HG03108 (cell line): ENCODE data around the gene VIPR2.
"Not testable (repeated sequence)": the region's sequence is repeated elsewhere in the genome, so short reads cannot be mapped to it uniquely, and the experiment has no call there.

ENCODE experiments used
- ATAC-seq: cut with Tn5 transposase; IDR thresholded peaks from one replicate; pipeline ENCODE4 v1.9.1; 2021; ENCODE audit warnings: moderate library complexity; ENCODE audit not compliant: unreplicated experiment

VIPR2 gene

GRCh38 chr7:159105832-159106811 lies 38.5 kb downstream of the VIPR2 start:
- ATAC-seq: no peak

DNA sequence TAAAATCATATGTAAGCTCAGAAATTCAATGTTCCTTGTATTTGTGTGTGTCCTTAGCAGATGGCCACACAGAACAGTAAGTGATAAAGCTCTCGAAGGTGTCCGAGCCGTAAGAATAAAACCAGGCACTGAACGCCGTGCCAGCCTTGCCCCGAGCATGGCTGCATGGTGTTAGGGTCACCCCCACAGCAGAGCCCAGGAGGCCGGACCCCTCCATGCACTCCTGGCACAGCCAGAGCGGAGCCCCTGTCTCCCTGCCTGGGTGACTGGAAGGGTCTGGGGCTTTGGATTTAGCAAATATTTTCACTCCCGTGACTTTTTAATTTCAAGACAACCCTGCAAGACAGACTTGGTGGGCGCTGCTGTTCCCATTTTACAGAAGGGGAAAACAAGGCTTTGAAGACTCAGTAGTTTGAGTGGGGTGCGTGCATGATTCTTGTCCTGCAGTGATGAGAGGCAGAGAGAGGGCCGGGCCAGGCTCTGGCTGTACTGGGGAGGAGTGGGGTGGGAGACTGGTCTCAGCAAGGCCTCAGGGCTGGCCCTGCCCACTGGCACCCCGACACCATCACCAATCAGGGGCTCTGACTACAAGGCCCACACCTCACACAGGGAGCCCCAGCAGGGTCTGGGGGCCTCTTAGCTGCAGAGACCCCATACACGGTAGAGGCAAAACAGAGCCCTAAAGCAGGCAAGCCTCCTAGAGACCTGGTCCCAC lies 39.4 kb downstream of the VIPR2 start:
- ATAC-seq: no peak

GRCh38 chr7:159104188-159104920 lies 40.3 kb downstream of the VIPR2 start:
- no peak for ATAC-seq

GRCh38 chr7:159103382-159104187 lies 41.1 kb downstream of the VIPR2 start:
- ATAC-seq: no peak

DNA sequence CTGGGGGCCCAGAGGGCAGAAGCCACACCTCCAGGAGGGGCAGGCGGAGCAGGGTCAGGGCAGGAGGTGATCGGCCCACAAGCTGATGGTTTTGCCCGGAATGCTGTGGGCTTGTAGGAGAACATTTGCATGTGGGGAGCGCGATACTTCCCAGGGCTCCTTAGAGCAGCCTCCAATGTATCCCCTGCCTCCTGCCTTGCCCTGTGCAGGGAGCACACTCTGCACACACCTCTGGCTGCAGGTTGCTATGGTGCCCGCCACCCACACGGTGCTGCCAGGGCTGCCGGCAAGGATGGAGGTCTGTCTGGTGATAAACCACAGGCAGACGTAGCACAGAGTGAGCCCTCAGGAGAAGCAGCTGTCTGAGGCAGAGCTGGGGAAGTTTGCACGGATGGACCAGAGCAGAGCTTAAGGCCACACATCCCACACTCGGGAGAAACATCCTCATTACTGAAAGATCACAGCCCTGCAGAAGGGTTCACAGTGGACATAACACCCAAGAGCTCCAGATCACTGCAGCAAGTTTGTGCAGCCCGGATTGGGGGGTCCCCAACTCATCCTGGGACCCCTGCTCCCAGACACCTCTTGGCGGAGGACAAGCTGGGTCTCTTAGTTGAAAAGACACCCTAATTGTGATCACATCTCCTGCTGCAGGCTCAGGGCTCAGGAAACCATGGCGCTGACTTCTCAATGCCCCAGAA lies 41.8 kb downstream of the VIPR2 start:
- no peak for ATAC-seq

DNA sequence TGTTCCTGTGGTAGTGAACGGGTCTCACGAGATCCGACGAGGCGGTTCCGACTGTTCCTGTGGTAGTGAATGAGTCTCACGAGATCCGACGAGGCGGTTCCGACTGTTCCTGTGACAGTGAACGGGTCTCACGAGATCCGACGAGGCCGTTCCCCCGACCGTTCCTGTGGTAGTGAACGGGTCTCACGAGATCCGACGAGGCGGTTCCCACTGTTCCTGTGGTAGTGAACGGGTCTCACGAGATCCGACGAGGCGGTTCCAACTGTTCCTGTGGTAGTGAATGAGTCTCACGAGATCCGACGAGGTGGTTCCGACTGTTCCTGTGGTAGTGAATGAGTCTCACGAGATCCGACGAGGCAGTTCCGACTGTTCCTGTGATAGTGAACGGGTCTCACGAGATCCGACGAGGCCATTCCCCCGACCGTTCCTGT lies 43.0 kb downstream of the VIPR2 start:
- ATAC-seq: not testable (repeated sequence)

DNA sequence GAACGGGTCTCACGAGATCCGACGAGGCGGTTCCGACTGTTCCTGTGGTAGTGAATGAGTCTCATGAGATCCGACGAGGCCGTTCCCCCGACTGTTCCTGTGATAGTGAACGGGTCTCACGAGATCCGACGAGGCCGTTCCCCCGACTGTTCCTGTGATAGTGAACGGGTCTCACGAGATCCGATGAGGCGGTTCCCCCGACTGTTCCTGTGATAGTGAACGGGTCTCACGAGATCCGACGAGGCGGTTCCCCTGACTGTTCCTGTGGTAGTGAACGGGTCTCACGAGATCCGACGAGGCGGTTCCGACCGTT lies 43.6 kb downstream of the VIPR2 start:
- not testable (repeated sequence) for ATAC-seq

DNA sequence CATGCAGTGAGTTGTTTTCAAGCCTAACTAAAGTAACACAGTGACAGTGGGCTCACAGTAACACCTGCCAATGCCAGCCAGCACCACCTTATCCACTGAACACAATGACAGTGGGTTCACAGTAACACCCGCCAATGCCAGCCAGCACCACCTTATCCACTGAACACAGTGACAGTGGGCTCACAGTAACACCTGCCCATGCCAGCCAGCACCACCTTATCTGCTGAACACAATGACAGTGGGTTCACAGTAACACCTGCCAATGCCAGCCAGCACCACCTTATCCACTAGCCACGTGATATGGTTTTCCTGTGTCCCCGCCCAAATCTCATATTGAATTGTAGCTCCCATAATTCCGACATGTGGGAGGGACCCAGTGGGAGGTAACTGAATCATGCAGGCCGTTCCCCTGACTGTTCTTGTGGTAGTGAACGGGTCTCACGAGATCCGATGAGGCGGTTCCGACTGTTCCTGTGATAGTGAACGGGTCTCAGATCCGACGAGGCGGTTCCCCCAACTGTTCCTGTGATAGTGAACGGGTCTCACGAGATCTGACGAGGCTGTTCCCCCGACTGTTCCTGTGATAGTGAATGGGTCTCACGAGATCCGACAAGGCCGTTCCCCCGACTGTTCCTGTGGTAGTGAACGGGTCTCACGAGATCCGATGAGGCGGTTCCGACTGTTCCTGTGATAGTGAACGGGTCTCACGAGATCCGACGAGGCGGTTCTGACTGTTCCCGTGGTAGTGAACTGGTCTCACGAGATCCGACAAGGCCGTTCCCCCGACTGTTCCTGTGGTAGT lies 44.2 kb downstream of the VIPR2 start:
- not testable (repeated sequence) for ATAC-seq

- no peak for ATAC-seq
Measured at GRCh38 chr7:159099711-159100231, 44.9 kb downstream of the VIPR2 start.

GRCh38 chr7:159098811-159099655 lies 45.6 kb downstream of the VIPR2 start:
- no peak for ATAC-seq

DNA sequence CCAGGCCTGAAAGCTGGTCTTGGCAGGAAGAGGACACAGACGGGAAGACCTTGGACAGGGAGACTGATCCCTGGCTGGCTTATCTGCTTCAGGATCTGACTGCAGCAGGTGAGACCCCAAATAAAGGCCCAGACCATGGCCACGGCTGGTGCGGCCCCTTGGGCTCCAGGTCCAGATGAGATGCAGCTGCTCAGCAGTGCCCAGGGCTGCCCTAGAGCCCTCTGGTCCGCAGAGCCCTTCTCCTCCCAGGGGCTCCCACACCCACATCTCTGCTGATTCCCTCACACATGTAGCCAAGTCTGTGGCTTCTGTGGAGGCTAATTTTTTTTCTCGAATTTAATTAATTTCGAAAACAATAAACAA lies 46.3 kb downstream of the VIPR2 start:
- no peak for ATAC-seq

DNA sequence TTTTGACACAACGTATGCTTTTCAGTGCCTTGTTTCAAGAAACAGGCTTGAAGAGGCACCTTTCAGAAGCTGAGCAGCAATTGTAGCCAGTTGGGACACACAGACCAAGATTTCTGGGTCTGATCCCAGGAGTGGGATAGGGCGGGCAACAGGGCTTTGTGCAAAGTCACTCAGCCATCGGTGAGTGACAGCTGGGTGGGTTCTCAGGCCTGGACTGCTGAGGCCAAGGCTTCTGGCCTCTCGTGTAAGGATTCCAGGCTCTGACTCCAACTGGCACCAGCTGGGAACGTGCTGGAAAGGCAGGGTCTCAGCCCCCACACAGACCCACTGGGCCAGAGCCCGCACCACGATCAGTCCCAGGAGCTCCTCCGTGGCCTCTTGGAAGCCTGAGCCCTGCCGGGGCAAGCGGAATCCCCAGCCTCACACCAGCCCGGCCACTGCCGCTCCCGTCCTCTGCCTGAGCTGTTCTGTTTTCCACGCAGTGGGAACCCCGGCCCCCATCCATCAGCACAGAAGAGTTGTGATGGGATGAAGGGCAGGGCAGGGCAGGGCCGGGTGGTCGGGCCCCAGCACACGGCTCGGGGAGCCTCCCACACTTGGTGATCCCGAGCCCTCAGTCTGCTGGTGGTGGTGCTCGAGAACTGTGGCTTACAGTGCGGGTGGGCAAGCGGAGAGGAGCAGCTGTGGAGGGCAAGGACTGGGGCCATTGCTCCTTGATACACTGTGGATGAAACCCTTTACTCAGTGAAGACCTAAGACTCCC lies 46.8 kb downstream of the VIPR2 start:
- no peak for ATAC-seq

DNA sequence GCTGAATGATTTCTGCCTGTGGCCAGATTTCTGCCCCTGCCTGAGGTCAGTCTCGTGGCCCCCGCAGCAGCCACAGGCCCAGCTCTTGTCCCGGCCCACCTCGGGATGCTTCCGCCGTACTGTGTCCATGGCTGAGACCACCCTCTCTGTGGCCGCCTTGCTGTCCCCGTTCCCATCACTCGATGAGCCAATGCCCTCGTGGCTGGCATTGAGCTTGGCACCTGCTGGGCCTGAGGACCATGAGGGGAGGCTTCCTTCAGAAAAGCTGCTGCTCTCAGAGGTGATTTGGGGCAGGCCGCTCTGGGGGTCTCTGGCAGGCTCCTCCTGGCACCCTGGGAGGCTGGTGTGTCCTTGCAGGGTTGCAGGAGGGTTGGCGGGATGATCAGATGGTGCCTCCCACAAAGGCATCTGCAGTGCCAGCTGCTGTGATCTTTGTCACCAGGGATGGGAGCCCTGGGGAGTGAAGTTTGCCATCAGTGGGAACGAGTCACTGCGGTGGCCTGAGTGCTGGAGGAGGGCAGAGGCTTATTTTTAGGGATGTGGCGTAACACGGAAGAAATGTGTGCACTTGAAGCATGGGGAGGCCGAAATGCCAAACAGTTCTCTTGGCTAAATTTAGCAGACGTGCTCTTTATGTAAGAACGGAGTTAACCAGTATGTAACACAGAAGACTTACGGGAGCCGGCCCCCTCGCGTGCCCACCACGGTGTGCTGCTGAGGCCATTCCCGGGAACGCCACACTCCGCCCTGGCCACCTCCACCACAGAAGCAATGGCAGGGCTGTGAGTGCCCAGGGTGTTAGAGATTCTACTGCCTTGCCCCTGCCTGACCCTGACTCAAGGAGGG lies 47.7 kb downstream of the VIPR2 start:
- ATAC-seq: no peak

GRCh38 chr7:159095979-159096411 lies 48.7 kb downstream of the VIPR2 start:
- no peak for ATAC-seq

DNA sequence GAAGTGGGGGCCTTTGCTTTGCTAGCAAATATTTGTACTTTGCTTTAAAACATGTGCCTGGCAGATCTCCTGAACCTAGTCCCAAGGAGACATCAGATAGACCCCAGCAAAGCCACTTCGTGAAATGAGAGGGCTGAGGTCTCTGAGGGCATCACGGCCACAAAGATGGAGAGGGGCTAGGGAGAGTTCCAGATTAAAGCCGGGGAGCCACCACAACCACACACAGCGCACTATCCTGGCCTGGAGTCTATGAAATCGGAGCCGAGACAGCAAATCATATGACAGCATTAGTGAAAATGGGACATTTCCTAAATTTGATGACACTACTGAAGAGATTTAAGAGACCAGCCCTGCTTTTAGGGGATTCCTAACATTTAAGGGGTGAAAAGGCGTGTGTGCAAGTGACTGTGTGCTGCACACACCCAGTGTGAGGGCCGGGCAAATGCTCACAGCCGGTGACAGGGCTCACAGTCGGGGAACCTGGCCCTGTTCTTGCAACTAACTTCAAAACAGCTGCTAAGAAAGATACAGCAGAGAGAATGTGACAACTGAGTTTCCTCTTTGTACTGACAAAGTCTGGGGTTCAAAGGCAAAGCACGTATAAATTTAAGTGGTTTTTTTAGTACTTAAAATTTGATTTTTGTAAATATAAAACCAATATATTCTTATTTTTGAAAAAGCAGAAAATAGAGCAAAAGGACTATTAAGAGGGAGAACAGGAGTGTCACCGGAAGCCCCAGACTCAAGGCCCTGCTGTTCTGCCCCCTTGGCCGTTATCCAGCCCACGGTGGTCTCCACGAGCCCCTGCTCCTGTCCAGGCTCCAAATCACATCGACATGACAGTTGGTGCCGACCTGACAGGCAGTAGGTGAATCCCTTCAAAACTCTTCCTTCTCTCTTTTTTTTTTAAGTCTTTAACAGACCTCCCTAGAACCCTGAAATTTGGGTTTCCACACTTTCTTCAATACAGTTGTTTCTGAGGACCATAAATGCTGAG lies 49.5 kb downstream of the VIPR2 start:
- no peak for ATAC-seq
